ENCODE data around the gene UQCRH. TPM values are rescaled to one million over a fixed set of nuclear protein-coding genes. Genes with fewer than 3 reads are reported as not detected.

The UQCRH gene
- total and polyA plus RNA-seq, 2 of the 8 experiments (the other 6 are each of a cell fraction or from before 2014, with no cell fraction given) = 626 to 1,112 TPM

DNA sequence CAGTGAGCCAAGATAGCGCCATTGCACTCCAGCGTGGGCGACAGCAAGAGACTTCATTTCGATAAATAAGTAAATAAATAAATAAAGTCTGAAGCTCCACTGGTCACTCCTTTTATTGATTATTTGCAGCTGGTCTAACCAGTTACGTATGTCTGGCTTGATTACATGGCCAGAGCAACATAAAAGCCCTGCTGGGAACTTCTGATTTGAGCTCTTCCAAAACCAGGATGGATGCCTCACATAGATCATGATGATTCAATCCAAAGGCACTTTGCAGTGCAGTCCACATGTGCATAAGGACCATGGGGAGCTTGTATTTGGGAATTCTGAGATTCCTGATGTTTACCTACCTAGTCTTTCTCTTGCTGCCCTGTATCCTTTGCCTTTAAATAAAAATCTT lies 61.1 kb downstream of the UQCRH start:
- H3K9me3 ChIP-seq (ENCODE audit: insufficient read depth in 2 of 2, low read depth in 1 of 2, low read length in 1 of 2) = no peaks in the 10 kb centered on the region
- no peak overlapping the region for H2AK5ac ChIP-seq (ENCODE audit: low read depth, low read length)
- H2BK5ac ChIP-seq (ENCODE audit: low read depth, low read length) = no peak overlapping the region
- no peak overlapping the region for H2AFZ ChIP-seq (ENCODE audit: low read length)
- no peaks in the 10 kb centered on the region for H3K79me2 ChIP-seq (ENCODE audit: control insufficient read depth in 1 of 2, insufficient read depth in 2 of 2, low read length in 2 of 2)
- no peak overlapping the region for H4K8ac ChIP-seq (ENCODE audit: extremely low read depth, insufficient read depth, low read length)
- no peaks in the 10 kb centered on the region for H3K23me2 ChIP-seq (ENCODE audit: low read depth, low read length)
- H3K36me3 ChIP-seq (ENCODE audit: control insufficient read depth in 2 of 4, insufficient read depth in 4 of 4, low read length in 3 of 4) = peaks cover 10 to 50% (median 21%) of the 10 kb centered on the region in 4 experiments
- FAIRE-seq (no peak), DNase-seq (ENCODE audit: low read depth in 1 of 2, low spot score in 2 of 2) (no peak)
- no peak overlapping the region for H2BK12ac ChIP-seq (ENCODE audit: low read depth, low read length)
- H3K9ac ChIP-seq (replicated peaks in 1 of 4; ENCODE audit: extremely low read depth in 1 of 4, low read depth in 3 of 4, low read length in 3 of 4) = no peak overlapping the region
- no peak overlapping the region for H2BK15ac ChIP-seq (ENCODE audit: low read length)
- no peak overlapping the region for H3K18ac ChIP-seq (ENCODE audit: extremely low read depth, low read length)
- CTCF ChIA-PET (ENCODE audit: partially characterized antibody) = interaction anchor here (0.8 to 2.1 kb wide), 5 partner anchors 10 to 64 kb away, joined by 3 to 4 read pairs (median 3); no protein-coding TSS in a partner anchor
- no peak overlapping the region for H2BK120ac ChIP-seq (replicated peaks; ENCODE audit: low read depth, low read length)
- H3K79me1 ChIP-seq (ENCODE audit: low read depth, low read length) = no peaks in the 10 kb centered on the region
- no peak overlapping the region for H3K56ac ChIP-seq (replicated peaks; ENCODE audit: insufficient read length, low read depth, low read length)
- 74% methylated on average over 5 of the region's 5 CpGs; no CpG with 5 or more reads in 1 of the 2 experiments for WGBS, 2 experiments (ENCODE audit: extremely low coverage in 1 of 2, insufficient coverage in 1 of 2, insufficient read length in 1 of 2, insufficient replicate concordance in 2 of 2, low coverage in 1 of 2, low lambda C conversion rate in 2 of 2, missing lambda C conversion rate in 1 of 2)
- H3K4me3 ChIP-seq (ENCODE audit: extremely low read depth in 1 of 4, insufficient read depth in 2 of 4, low read depth in 3 of 4, low read length in 4 of 4) = no peak overlapping the region
- peaks cover 0 to 2% of the 10 kb centered on the region in 2 experiments for H4K20me1 ChIP-seq (replicated peaks in 1 of 2; ENCODE audit: control insufficient read depth in 1 of 2, insufficient read depth in 2 of 2, low read length in 2 of 2)
- no peak overlapping the region for H3K4me2 ChIP-seq (ENCODE audit: insufficient read depth in 1 of 2, low read depth in 2 of 2, low read length in 2 of 2)
- POLR2A ChIA-PET (ENCODE audit: partially characterized antibody) = interaction anchor here (0.8 to 1.5 kb wide), 5 partner anchors 9 to 58 kb away, joined by 3 to 5 read pairs (median 3); no protein-coding TSS in a partner anchor
- no peak overlapping the region for H4K91ac ChIP-seq (replicated peaks; ENCODE audit: insufficient read length, low read length)
- no peak overlapping the region for H4K5ac ChIP-seq (ENCODE audit: insufficient read length, low read depth, low read length)
- H3K27ac ChIP-seq (ENCODE audit: low read depth, low read length) = no peak overlapping the region
- no peaks in the 10 kb centered on the region for H3K27me3 ChIP-seq (replicated peaks in 1 of 4; ENCODE audit: control insufficient read depth in 3 of 4, extremely low read depth in 1 of 4, insufficient read depth in 3 of 4, low read length in 3 of 4)
- H3K23ac ChIP-seq (ENCODE audit: insufficient read length) = no peak overlapping the region
- no peak overlapping the region for H3K4ac ChIP-seq (replicated peaks; ENCODE audit: insufficient read length, low read depth, low read length)
- no peak overlapping the region for H2BK20ac ChIP-seq (ENCODE audit: low read length)
- no peak overlapping the region for H3K14ac ChIP-seq (ENCODE audit: insufficient read length)
- no peaks in the 10 kb centered on the region for H3K4me1 ChIP-seq (replicated peaks in 1 of 4; ENCODE audit: control insufficient read depth in 3 of 4, insufficient read depth in 4 of 4, low read length in 3 of 4)
- TF ChIP-seq GTF2F1 (IDR thresholded peaks at IDR 0.05; ENCODE audit: borderline replicate concordance, low read depth, low read length) (no peak), CEBPB (IDR thresholded peaks at IDR 0.05; ENCODE audit: low read depth, low read length) (no peak), KDM1A (IDR thresholded peaks at IDR 0.05; ENCODE audit: borderline replicate concordance, low read length) (no peak), EGR1 (IDR thresholded peaks at IDR 0.05; ENCODE audit: borderline replicate concordance, low read depth, low read length) (no peak), TBP (IDR thresholded peaks at IDR 0.05; ENCODE audit: low read depth, low read length) (no peak), EP300 (IDR thresholded peaks at IDR 0.05; ENCODE audit: borderline replicate concordance in 1 of 2, low read depth in 2 of 2, low read length in 2 of 2) (no peak), MAFK (IDR thresholded peaks at IDR 0.05; ENCODE audit: low read depth, low read length) (no peak), TCF12 (IDR thresholded peaks at IDR 0.05; ENCODE audit: low read depth, low read length) (no peak), RFX5 (IDR thresholded peaks at IDR 0.05; ENCODE audit: borderline replicate concordance, low read depth, low read length) (no peak), JUND (IDR thresholded peaks at IDR 0.05; ENCODE audit: low read length) (no peak)
- TF ChIP-seq, protein P1, sequence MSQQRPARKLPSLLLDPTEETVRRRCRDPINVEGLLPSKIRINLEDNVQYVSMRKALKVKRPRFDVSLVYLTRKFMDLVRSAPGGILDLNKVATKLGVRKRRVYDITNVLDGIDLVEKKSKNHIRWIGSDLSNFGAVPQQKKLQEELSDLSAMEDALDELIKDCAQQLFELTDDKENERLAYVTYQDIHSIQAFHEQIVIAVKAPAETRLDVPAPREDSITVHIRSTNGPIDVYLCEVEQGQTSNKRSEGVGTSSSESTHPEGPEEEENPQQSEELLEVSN (IDR thresholded peaks at IDR 0.05) = no peak
- TF ChIP-seq, protein P2, sequence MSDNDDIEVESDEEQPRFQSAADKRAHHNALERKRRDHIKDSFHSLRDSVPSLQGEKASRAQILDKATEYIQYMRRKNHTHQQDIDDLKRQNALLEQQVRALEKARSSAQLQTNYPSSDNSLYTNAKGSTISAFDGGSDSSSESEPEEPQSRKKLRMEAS (IDR thresholded peaks at IDR 0.05) = no peak
